Dendritic cell treated with granulocyte-macrophage colony-stimulating factor and Interleukin-4, amounts not matched to agents 40 ng/mL and 50 ng/mL, for 4 days (primary cell): Measurements from ENCODE around the gene MDFI.
"Not testable (repeated sequence)": the region's sequence is repeated elsewhere in the genome, so short reads cannot be mapped to it uniquely, and the experiment has no call there.

Experiments
- H3K27ac Mint-ChIP-seq: one replicate; pipeline ENCODE4 v1.8.0; 2022; ENCODE audit warnings: mild to moderate bottlenecking, mixed read lengths
- H3K27me3 Mint-ChIP-seq: one replicate; pipeline ENCODE4 v1.8.0; 2022; ENCODE audit warnings: mild to moderate bottlenecking, mixed read lengths
- H3K36me3 Mint-ChIP-seq: one replicate; pipeline ENCODE4 v1.8.0; 2022; ENCODE audit warnings: low read depth, mixed read lengths
- H3K4me1 Mint-ChIP-seq: one replicate; pipeline ENCODE4 v1.8.0; 2022; ENCODE audit warnings: low read depth, mixed read lengths
- H3K4me3 Mint-ChIP-seq: one replicate; pipeline ENCODE4 v1.8.0; 2022; ENCODE audit warnings: mild to moderate bottlenecking, moderate library complexity, mixed read lengths
- H3K9me3 Mint-ChIP-seq: one replicate; pipeline ENCODE4 v1.8.0; 2022; ENCODE audit warnings: mixed read lengths
- intact Hi-C: fragments of 100-400 bp; cut with micrococcal nuclease; formaldehyde crosslinking; loops from one replicate; pipeline ENCODE4 v1.15.0; 2022

MDFI gene

DNA sequence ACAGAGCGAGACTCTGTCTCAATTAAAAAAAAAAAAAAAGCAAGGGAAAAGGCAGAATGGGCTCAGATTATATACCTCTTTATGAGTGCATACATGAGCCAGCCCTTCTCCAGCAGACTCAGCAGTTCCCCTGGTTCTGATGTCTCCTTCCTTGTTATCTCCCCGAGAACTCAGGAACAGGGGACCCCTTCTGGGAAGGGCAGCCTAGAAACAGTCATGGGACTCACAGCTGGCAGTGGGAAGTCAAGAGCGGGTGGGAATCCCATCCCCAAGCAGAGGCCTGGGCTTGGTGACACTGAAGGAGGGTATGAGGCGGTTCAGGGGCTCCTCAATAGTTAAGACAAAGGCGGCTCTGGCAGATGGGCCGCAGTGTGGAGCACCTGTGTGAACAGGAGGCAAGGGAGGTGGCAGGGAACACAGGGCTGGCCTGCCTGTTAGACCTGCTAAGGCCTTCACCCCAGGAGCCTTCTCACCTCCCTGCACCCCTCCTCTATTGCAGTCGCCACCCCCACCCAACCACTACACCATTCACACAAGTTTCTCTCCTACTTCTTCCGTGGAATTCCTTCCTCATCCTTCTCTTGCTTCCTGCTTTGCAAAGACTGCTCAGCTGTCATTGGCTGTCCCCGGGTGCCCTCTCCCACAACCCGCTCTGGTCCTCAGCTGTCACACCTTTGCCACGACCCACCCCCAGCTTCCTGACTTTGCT, 29.7 kb upstream of the MDFI start:
- no peaks in the 10 kb centered on the region for H3K4me1 Mint-ChIP-seq
- H3K9me3 Mint-ChIP-seq: no peaks in the 10 kb centered on the region
- H3K36me3 Mint-ChIP-seq: no peaks in the 10 kb centered on the region
- H3K4me3 Mint-ChIP-seq: no peak overlapping the region
- H3K27ac Mint-ChIP-seq: no peak overlapping the region
- peaks cover 9% of the 10 kb centered on the region for H3K27me3 Mint-ChIP-seq
- intact Hi-C loops: loop anchor here (10.0 kb wide), 1 partner anchor 436 kb away; no protein-coding TSS in a partner anchor

DNA sequence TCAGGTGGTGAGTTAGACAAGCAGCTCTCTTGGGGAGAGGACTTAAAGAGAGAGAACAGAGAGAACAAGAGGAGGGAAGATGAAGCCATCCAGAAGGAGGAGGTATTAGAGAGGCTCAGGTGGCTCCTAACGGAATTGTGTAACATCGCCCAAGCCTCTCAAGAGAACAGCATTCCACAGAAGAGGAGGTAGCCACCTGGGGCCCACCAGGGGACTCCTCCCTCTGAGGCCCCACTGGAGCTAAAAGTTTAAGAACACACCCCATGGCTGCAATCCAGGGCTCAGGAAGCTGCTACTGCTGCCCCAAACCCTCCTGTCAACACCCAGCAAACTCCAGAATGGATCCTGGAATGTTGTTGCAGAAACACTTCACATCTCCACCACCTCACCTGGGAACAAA, 23.6 kb upstream of the MDFI start:
- Mint-ChIP-seq H3K4me3 (no peak overlapping the region), H3K27me3 (peaks cover 13% of the 10 kb centered on the region), H3K4me1 (no peaks in the 10 kb centered on the region), H3K9me3 (no peaks in the 10 kb centered on the region), H3K36me3 (no peaks in the 10 kb centered on the region), H3K27ac (no peak overlapping the region)
- intact Hi-C loops: no loop called here

DNA sequence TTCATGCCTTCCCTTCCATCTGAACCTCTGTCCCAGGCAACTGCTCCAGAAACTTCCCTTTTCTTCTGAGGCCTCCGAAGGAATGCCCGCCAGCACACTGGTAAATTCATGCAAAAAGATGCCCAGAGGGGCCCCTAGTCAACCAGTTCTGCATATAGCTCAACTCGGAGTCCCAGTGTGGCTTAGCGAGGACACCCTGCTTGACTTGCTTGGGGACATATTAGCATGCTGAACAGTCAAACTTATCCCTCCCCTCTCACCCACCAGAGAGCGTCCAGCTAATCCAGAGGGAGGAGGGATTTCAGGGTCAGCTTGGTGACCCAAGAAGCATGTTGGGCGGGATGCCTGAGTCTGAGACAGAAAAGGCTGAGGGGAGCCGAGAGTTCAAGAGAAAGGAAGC, 23.0 kb upstream of the MDFI start:
- intact Hi-C loops: no loop called here
- Mint-ChIP-seq H3K27me3 (peaks cover 13% of the 10 kb centered on the region), H3K27ac (no peak overlapping the region), H3K4me3 (no peak overlapping the region), H3K9me3 (no peaks in the 10 kb centered on the region), H3K4me1 (no peaks in the 10 kb centered on the region), H3K36me3 (no peaks in the 10 kb centered on the region)

DNA sequence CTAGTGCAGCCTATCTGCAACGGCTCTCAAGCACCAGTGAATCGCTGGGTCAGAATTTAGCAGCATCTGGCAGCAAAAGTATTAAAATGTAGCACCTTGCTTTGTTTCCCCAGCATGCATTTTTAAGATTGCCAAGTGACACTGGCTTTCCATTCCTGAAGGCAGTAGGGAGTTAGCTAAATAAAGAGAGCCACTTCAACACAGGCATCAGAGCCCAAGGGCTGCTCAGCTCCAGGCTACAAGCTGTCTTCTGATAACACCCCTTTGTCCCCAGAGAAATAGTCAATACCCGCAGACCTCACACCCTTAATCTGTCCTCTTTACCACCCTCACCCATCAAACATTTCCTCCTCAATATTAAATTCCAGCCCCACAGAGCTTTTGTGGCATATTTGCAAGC, 19.7 kb upstream of the MDFI start:
- intact Hi-C loops: no loop called here
- no peaks in the 10 kb centered on the region for H3K4me1 Mint-ChIP-seq
- H3K27ac Mint-ChIP-seq: no peak overlapping the region
- peaks cover 16% of the 10 kb centered on the region for H3K27me3 Mint-ChIP-seq
- no peaks in the 10 kb centered on the region for H3K9me3 Mint-ChIP-seq
- H3K36me3 Mint-ChIP-seq: no peaks in the 10 kb centered on the region
- H3K4me3 Mint-ChIP-seq: no peak overlapping the region

DNA sequence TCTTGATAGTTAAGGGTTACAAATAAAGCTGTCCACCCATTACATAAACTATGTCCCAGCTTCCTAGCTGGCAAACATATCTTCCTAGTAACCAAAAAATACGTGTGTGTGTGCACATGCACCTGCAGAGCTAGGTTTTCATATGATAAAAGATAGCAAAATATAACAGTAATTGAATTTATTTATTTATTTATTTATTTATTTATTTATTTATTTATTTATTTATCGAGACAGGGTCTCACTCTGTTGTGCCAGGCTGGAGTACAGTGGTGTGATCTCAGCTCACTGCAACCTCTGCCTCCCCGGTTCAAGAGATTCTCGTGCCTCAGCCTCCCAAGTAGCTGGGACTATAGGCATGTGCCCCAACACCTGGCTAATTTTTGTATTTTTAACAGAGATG, 19.1 kb upstream of the MDFI start:
- not testable (repeated sequence) for H3K4me3 Mint-ChIP-seq

DNA sequence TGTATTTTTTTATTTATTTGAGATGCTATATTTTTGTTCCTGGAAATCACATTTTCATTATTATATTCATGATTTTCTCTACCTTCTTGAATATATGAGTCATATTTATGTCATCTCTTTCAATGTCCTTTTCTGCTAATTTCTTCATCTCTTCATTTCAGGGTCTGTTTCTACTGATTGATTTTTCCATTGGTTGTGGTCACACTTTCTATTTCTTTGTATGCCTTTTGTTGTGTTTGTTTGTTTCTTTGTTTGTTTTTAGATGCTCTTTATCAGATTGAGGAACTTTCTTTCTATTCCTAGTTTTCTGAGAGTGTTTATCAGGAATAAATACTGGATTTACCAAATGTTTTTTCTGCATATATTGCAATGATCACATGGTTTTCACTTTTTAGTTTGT, 16.9 kb upstream of the MDFI start:
- no peak overlapping the region for H3K27ac Mint-ChIP-seq
- H3K4me3 Mint-ChIP-seq: no peak overlapping the region
- H3K27me3 Mint-ChIP-seq: peaks cover 13% of the 10 kb centered on the region
- intact Hi-C loops: no loop called here
- peaks cover 11% of the 10 kb centered on the region for H3K4me1 Mint-ChIP-seq
- H3K9me3 Mint-ChIP-seq: no peaks in the 10 kb centered on the region
- no peaks in the 10 kb centered on the region for H3K36me3 Mint-ChIP-seq

More for the DNA sequence above, 19.1 kb upstream of the MDFI start:
- H3K4me1 Mint-ChIP-seq, H3K36me3 Mint-ChIP-seq, H3K27ac Mint-ChIP-seq, H3K9me3 Mint-ChIP-seq, intact Hi-C loops: not testable (repeated sequence)
- peaks cover 14% of the 10 kb centered on the region for H3K27me3 Mint-ChIP-seq

DNA sequence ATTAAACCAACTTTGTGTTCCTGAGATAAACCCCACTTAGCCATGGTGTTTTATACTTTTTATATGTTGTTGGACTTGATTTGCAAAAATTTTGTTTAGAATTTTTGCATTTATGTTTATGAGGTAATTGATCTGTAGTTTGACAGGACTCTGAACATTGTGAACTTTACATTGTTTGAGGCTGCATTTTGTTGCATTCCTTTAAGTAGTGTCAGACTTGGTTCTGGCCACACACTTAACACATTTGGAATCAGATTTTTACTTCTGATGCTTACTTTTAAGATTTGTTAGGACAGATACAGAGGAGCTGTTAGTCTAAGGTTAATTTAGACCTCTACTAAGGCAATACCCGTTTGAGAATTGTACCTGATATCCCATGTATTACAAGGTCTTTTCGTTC, 16.5 kb upstream of the MDFI start:
- H3K9me3 Mint-ChIP-seq: no peaks in the 10 kb centered on the region
- no peaks in the 10 kb centered on the region for H3K36me3 Mint-ChIP-seq
- H3K27ac Mint-ChIP-seq: no peak overlapping the region
- H3K27me3 Mint-ChIP-seq: peaks cover 13% of the 10 kb centered on the region
- H3K4me1 Mint-ChIP-seq: peaks cover 11% of the 10 kb centered on the region
- no peak overlapping the region for H3K4me3 Mint-ChIP-seq
- intact Hi-C loops: no loop called here

DNA sequence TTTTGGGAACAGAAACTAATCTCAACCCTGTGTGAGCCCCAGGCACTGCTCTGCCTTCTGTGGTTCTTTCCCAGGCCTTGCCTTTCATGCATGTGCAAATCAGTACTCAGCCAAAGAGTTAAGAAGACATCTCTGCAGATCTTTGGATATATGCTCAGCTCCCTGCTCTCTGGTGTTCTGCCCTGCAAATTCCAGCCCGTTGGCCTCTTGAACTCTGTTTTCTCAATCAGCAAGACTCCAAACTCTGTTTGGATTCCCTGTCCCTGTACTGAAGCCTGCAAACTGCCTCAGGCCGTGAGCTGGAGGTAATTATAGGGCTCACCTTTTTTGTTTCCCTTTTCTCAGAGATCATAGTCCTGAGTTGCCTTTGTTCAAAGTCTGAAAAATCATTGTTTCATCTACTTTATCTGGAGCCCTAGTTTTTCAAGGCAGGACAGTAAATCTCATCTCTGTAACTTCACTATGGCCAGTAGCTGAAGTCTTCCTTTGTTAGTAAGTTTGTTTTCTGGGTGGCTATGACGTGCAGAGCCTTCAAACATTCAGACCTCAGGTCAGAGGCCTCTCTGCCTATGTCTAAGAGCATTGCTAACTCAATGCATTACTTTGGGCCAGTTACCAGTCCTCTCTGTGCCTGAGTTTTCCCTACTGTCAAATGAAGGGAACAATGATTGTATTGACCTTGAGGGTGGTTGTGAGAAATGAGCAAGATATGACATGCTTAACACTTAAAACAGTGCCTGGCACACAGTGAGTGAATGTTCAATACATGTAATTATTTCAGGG, 15.9 kb upstream of the MDFI start:
- Mint-ChIP-seq H3K36me3 (no peaks in the 10 kb centered on the region), H3K4me3 (no peak overlapping the region), H3K27me3 (peaks cover 13% of the 10 kb centered on the region), H3K27ac (no peak overlapping the region), H3K4me1 (peaks cover 11% of the 10 kb centered on the region), H3K9me3 (no peaks in the 10 kb centered on the region)
- intact Hi-C loops: no loop called here

DNA sequence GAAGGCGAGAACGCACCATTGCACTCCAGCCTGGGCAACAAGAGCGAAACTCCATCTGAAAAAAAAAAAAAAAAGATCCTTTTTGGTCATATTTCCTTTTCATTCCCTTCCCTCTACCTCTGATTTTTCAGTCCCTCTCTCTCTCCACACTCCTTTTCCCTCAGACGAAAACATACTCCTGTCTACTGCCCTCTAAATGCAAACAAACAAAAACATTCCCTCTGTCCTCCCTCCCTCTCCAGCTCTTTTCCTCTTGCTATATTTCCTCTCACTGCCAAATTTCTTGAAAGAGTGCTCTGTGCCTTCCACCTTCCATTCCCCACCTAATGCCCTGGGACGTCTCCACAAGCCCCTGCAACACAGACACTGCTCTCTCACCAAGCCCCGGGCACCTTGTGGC, 14.9 kb upstream of the MDFI start:
- H3K36me3 Mint-ChIP-seq: no peaks in the 10 kb centered on the region
- no peak overlapping the region for H3K4me3 Mint-ChIP-seq
- intact Hi-C loops: no loop called here
- H3K9me3 Mint-ChIP-seq: no peaks in the 10 kb centered on the region
- peaks cover 11% of the 10 kb centered on the region for H3K4me1 Mint-ChIP-seq
- no peak overlapping the region for H3K27ac Mint-ChIP-seq
- peaks cover 10% of the 10 kb centered on the region for H3K27me3 Mint-ChIP-seq

DNA sequence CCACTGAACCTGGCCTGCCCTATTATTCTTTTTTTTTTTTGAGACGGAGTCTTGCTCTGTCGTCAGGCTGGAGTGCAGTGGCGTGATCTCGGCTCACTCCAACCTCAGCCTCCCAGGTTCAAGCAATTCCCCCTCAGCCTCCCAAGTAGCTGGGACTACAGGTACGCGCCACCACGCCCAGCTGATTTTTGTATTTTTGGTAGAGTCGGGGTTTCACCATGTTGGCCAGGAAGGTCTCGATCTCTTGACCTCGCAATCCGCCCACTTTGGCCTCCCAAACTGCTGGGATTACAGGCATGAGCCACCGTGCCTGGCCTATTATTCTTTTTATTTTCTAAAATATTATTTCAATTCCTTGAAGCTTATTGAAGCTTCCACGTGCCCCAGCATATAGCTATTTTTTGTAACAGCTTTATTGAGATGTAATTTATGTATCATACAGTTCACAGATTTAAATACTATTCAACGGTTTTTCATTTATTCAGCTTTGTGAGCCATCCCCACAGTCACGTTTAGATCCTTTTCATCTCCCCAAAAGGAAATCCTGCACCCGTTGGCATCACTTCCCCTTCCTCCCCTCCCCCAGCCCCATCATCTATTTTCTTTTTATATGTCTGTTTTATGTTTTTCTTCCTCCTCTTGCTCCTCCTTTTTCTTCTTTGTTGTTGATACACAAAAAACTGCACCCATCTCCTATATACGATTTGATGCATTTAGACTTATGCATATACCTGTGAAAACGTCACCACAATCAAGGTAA, 13.5 kb upstream of the MDFI start:
- H3K9me3 Mint-ChIP-seq: no peaks in the 10 kb centered on the region
- H3K27me3 Mint-ChIP-seq: peaks cover 9% of the 10 kb centered on the region
- no peak overlapping the region for H3K27ac Mint-ChIP-seq
- H3K4me3 Mint-ChIP-seq: no peak overlapping the region
- intact Hi-C loops: no loop called here
- H3K36me3 Mint-ChIP-seq: no peaks in the 10 kb centered on the region
- H3K4me1 Mint-ChIP-seq: peaks cover 11% of the 10 kb centered on the region

DNA sequence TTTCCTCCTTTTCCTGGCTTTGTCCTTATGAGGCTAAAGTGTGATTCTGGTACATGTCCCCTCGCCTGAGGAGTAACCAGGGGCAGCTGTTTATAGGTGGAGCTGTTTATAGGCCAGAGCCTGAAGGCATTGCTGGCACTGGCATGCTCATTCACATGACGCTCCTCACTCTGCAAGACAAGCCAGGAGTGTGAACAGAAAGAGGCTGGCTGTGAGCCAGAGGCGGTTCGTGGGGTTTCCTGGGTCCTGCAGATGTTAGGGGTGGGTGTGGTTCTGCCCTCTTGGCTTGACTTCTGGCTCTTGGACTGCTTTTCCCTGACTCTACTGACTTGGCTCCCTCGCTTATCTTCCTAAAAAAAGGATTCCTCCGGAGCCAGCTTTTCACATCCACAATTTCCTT, 12.8 kb upstream of the MDFI start:
- intact Hi-C loops: no loop called here
- Mint-ChIP-seq H3K36me3 (no peaks in the 10 kb centered on the region), H3K27ac (no peak overlapping the region), H3K27me3 (peaks cover 9% of the 10 kb centered on the region), H3K4me1 (peaks cover 11% of the 10 kb centered on the region), H3K9me3 (no peaks in the 10 kb centered on the region), H3K4me3 (no peak overlapping the region)

DNA sequence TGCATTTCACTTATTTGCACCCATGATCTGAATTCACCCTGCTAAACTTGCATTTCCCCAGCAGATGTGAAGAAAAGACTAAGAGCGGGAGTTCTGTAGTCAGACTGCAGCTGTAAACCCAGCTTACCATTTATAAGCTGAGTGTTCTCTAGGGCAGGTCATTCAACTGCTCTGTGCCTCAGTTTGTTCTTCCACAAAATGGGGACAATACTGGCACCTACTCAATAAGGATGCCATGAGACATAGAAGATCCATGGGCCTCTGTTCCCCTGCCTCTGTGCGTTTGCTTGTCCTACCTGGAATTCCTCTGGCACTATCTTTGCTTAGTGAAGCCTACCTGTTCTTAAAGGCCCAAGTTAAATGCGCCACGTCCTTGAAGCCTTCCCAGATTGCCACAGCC, 12.2 kb upstream of the MDFI start:
- Mint-ChIP-seq H3K27ac (no peak overlapping the region), H3K4me1 (peaks cover 11% of the 10 kb centered on the region), H3K27me3 (peaks cover 12% of the 10 kb centered on the region), H3K36me3 (no peaks in the 10 kb centered on the region), H3K9me3 (no peaks in the 10 kb centered on the region), H3K4me3 (no peak overlapping the region)
- intact Hi-C loops: no loop called here

DNA sequence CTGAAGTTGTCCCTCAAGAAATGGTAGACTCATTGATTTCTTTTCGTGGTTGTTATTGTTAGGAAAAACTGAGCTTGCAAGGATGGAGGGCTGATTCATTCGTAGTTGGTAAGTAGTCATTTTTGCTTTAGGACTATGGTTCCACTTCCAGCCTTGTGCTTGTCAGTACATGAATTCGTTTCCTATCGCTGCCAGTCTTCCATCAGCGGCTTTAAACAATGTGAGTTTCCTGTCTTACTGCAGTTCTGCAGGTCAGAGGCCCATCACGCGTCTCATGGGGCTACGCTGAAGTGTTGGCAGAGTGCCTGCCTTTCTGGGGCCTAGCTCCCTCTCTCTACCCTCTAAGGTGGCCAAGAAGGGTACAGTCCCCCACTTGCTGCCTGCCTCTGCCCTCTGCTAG, 11.4 kb upstream of the MDFI start:
- Mint-ChIP-seq H3K9me3 (no peaks in the 10 kb centered on the region), H3K27ac (no peak overlapping the region), H3K4me1 (peaks cover 11% of the 10 kb centered on the region), H3K27me3 (peaks cover 17% of the 10 kb centered on the region), H3K4me3 (no peak overlapping the region), H3K36me3 (no peaks in the 10 kb centered on the region)
- intact Hi-C loops: no loop called here

DNA sequence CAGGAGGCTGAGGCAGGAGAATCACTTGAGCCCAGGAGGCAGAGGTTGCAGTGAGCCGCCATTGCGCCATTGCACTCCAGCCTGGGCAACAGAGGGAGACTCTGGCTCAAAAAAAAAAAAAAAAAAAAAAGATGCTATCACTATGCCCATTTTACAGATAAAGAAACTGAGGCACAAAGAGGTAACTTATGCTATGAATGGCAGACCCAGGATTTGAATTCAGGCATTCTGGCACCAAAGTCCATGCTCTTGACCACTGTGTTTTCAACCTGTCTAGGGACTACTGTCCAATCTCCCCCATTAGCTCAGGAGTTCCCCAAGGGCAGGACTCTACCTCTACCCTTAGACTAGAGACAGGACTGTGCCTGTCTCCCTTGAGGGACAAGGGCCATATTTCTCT, 9.1 kb upstream of the MDFI start:
- intact Hi-C loops: no loop called here
- H3K4me1 Mint-ChIP-seq: peaks cover 11% of the 10 kb centered on the region
- peaks cover 20% of the 10 kb centered on the region for H3K27me3 Mint-ChIP-seq
- H3K36me3 Mint-ChIP-seq: no peaks in the 10 kb centered on the region
- H3K4me3 Mint-ChIP-seq: no peak overlapping the region
- H3K9me3 Mint-ChIP-seq: no peaks in the 10 kb centered on the region
- no peak overlapping the region for H3K27ac Mint-ChIP-seq
